Activated CD8-positive, alpha-beta memory T cell treated with anti-CD3 and anti-CD28 coated beads, Interleukin-2, amount 50 U/mL, for 4 hours (primary cell): ENCODE data around the gene RPTOR.
"Not testable (repeated sequence)": the region's sequence is repeated elsewhere in the genome, so short reads cannot be mapped to it uniquely, and the experiment has no call there.

ENCODE experiments used
- DNase-seq: peaks from one replicate; pipeline ENCODE4 v3.0.0-alpha.2; 2020

The RPTOR gene

DNA sequence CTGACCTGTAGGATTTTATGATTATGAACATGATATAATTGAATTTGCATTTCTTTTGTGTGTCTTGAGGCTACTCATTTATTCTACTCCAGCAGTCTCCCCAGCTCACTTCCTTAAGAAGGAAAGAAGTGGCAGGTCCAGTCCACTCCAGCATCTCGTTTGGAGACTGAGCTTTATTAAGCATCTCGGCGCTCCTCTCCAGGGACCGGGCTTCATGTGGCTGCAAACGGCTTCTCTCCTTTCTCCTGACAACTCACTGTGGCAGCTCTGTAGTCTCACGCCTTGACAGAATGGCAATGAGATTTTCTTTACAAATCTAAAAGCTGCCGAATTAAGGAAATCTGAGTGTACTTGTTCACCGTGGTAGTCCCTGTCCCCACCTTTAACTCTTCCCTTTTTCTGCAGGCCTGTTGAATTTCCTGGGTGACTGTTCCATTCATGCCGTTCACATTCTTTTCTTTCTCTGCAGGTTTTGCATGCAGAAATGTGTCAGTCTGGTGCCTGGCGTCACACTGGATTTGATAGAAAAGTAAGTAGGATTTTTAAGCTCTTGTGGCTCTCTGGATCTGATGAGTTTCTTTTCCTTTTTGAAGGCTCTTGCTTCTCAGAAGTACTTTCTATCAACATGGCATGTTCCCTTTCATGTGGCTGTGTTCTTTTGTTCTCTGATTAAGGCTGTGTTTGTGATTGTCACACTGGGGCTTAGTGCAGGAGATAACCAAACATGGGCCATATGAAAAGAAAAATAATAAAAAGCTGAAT lies 246.5 kb downstream of the RPTOR start:
- no peak for DNase-seq

DNA sequence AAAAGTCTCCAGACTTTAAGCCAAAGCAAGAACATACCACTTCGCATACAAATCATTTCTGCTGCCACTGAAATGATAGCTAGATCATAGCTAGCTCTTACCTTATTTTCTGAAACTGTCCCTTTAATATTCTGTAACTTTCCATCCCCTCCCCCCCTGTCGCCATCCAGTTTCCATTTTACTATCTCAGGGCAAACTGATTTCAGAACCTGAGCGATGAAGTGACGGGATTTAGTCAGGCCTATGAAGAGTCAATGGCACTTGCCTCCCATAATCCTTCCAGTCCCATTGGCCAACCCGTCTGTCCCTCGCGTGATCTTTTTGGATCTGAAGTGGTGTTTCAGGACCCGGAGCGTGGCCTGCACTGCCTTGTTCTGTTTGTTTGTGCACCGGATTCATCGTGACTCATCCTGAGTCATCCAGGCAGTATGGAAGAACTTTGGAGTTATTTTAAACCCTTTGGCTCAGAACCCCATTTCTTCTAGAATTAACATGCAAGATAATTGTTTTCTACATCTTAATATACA lies 247.2 kb downstream of the RPTOR start:
- no peak for DNase-seq

DNA sequence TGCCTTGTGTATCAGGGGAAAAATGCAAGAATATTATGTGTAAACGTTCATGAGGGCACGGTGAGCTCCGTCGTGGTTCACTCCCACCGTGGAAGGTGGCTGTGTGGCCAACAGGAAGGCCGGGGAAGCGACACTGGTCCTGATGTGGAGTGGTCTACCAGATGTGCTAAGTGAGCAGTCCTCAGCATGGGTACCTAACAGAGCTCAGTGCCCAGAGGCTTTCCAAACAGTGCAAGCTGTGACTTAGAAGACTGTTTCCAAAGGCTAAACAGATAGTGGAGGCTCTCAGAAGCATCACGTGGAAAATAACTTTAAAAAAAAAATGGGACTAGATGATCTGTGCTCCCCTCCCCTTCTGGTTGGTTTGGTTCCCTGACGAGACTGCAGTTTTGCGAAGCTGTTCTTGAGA lies 247.7 kb downstream of the RPTOR start:
- DNase-seq: no peak

DNA sequence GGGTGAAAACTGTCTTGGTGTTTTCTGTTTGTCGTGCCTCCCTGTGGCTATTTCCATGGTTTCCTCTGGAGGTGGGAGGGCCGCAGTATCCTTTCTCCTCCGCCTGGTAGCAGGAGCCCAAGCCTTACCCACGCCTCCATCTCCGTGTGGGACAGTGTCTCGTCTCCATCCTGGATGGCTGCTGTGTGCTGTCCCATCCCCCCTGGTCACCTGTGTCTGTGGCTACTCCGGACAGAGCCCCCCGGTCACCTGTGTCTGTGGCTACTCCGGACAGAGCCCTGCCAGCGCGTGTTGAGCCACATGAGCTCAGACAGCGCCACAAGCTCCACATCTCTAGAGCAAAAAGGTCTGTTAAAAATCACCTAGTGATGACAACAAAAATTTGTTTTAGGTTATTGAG lies 248.8 kb downstream of the RPTOR start:
- no peak for DNase-seq

DNA sequence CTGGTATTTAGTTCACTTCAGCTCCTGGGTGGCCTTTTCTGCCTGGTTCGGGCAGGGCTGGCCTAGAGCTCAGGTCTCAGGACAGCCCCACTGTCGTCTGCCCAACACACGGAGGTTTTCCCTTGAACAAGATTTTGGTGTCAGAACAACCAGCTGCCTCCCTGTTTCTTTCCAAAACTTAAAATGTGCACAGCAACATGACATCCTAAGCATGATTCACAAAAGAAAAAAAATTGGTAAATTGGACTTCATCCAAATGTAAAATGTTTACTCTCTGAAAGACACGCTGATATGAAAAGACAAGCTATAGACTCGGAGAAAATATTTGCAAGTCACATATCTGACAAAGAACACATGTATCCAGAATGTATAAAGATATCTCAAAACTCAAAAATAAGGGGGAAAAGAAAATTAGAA lies 249.2 kb downstream of the RPTOR start:
- no peak for DNase-seq

DNA sequence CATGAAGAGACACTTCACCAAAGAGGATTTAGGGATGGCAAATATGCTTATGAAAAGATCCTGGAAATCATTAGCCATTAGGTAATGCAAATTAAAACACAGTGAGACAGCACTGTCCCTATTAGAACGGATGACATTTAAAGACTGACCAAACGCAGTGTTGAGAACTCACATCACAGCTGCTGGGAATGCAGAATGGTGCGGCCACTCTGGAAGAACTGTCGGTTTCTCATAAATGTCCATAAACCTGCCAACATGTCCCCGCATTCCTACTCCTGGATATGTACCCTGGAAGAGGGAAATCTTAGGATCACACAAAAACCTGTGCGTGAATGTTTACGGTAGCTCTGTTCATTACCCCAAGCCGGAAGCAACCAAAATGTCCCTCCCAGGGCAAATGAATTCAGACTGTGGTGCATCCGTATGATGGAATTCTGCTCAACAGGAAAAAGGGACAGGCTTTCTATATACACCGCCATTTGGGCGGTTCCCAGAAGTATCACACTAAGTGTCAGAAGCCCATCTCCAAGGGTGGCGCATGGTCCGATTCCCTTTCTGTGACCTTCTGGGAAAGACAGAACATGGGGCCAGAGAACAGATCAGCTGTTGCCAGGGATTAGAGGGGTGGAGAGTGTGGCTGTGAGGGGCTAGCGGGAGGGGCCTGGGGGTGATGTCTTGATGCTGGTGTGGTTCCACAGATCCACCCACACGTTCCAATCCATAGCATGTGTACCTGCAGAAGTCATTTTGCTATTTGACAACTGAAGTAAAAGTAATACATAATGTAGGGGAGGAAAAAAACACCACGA lies 249.8 kb downstream of the RPTOR start:
- DNase-seq: no peak

DNA sequence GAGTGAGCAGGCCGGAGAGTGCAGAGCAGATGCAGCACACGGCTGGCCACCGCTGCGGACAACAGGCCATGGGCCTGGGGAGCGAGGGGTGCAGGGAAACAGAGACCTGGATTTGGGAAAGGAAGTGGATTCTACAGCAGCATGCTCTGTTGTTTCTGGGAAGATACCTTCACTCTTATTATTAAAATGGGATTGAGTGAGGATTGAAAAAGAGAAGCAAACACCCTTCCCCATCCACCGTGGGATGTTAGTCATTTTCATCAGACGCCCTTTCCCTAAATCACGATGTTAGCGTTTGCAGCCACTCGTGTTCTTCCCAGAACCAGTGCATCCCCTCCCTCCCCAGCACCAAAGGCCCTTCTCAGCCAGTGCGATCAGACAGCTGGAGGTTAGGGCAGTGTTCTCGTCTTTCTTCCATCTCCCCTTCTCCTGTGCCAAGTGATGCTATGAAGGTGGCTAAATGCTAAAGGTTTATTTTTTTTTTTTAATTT lies 250.5 kb downstream of the RPTOR start:
- no peak for DNase-seq

DNA sequence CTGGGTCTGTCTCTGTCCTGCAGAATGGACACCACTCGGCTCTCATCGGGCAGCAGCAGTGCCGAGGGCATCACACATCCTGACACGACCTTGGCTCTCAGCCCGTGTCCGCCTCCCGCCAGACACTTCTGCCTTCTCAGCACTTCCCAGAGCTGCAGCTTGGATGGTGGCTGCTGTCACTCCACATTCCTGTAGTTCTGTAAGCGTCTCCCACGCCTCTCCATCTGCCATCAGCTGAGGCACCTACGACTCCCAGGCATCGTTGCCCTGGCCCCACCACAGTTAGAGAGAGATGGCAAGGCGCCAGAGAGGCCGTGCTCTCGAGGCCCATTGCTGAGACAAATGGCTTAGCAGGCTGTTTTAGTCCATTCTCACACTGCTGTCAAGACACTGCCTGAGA lies 251.1 kb downstream of the RPTOR start:
- DNase-seq: no peak

DNA sequence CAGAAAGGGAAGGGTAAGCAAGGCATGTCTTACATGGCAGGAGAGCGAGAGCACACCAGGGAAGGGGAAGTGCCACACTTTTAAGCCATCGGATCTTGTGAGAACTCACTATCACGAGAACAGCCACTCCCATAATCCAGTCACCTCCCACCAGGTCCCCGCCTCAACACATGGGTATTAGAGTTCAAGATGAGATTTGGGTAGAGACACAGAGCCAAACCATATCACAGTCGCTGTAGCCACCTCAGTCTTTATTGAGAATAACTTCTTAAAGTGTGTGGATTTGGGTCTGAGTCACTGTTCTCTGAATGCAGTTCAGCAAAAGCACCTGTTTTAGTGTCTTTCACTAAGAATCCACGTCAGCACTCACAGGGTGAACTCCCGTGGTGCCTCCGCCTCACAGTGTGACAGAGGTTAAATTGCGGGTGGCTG lies 251.8 kb downstream of the RPTOR start:
- DNase-seq: no peak

DNA sequence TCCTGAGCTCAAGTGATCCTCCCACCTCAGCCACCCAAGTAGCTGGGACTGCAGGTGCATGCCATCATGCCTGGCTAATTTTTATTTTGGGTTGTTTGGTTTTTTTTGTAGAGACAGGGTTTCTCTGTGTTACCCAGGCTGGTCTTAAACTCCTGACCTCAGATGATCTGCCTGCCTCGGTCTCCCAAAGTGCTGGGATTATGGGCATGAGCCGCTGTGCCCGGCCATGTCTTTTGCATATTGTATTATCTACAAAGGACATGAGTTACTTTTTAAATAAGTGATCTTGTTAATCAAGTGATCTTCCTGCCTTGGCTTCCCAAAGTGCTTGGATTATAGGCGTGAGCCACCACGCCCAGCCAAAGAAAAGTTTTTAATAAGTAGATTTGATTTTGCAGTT lies 252.6 kb downstream of the RPTOR start:
- DNase-seq: not testable (repeated sequence)

DNA sequence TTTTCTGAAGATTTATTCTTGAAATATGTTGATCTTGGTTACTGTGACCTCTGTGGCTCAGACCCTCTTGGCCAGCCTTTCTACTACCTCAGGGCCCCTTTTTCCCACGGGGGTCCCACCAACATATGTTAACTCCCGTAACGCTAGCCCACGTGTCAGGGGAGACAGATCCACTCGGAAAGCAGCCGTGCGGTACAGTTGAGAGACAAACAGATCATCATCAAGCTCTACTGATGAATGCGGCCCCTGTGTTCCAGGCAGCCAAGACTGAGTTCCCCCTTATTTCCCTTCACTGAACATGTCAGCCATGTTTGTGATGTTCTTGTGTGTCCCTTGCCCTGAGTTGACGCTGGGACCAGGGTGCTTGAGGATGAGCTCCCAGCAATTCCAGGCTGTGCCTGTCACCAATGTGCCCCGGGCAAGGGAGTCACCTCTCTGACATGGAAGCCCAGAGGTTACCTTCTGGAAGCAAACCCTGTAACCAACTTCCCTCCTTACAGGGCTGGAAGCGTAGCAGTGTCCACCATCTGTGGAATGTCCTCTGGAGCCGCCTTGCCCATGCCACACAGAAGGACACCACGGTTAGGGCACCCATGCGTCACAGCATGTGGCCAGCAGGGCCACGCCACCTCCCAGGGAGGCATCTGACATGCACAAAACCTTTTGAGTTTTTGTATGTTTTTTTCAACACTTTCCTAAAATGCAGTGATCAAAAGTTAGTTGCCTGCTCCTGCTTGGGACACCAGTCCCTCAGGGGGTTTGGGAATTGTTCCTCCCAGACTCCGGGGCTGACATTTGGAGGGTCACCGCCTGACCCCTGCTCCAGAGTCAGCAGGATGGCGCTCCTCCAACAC lies 253.3 kb downstream of the RPTOR start:
- no peak for DNase-seq

DNA sequence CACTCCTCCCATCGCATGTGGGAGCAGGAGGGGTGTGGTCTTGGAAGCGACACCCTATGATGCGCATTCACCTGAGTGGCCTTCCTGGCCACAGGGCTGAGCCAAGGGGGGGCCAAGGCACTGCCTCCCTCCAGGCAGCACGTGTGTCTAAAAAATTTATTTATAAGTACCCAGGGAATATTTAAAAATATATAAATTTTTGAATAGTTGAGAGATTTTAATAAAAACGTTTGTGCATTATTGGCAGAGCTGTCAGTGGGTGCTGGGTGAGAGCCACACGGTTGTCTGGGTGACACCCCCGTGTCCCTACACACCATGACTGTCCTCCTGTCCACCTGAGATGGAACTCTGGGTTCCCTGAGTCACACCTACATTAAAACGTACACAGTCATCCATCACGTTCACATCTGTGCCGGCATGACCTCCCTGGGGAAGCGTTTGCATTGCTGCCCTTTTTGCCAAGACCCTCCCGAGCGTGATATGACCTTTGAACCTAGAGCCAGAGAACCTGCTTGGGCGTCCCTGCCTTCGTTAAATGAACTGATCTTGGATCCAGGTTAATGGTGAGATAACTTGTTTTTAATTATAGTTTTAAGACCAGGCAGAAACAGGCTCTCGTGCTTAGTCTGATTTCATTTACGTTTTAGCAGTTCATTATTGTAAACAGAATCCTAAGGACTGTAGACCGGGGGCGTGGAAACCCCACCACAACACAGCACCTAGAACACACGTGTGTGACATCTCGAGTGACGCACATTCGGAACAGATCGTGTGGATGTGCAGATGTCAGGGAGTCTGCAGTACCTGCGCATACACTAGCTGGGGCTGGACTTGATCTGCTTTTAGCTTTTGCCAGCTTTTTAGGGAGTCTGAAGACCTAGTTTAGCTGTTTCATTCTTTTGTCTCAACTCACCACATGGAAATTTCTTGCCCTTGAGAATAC lies 254.2 kb downstream of the RPTOR start:
- DNase-seq: no peak

DNA sequence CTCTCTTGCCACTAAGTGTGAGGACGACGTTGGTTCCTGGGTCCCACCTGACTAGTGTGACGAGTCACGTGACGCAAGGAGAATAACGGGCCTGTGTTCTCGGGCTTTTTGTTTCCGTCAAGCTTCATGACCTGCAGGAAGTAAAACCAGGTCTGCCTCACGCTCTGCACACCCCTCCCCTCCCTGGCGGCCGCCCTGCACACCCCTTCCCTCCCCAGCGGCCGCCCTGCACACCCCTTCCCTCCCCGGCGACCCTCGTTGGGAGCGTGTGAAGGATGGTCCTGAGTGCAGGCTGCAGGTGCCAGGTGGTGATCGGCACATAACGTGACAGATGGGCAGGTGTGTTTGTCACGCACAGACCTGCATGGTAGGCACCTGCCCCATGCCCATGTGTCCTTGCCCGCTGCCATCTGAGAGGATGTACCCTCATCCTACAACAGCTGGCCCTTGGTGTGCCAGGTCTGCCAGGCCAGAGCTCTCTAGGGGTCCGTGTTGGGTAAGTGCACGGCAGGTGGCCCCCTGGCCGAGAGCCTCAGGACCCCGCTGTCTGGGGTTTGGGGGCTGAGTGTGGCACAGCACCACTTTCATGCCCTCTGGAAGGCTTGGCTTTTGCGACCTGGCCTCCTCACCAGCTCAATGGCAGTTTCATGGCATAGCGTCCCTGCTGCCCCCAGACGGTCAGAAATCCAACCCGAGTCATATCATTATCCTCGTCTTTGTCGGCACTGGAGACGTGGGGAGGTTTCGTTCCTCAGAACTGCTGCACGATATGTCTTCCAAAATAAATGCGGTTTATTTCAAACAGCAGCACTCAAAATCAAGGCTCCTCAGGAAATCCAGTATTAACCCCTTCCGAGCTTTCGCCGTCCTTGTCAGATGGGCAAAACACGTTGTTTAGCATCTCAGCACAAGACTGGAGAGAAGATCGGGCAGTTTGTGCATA lies 255.2 kb downstream of the RPTOR start:
- DNase-seq: no peak

DNA sequence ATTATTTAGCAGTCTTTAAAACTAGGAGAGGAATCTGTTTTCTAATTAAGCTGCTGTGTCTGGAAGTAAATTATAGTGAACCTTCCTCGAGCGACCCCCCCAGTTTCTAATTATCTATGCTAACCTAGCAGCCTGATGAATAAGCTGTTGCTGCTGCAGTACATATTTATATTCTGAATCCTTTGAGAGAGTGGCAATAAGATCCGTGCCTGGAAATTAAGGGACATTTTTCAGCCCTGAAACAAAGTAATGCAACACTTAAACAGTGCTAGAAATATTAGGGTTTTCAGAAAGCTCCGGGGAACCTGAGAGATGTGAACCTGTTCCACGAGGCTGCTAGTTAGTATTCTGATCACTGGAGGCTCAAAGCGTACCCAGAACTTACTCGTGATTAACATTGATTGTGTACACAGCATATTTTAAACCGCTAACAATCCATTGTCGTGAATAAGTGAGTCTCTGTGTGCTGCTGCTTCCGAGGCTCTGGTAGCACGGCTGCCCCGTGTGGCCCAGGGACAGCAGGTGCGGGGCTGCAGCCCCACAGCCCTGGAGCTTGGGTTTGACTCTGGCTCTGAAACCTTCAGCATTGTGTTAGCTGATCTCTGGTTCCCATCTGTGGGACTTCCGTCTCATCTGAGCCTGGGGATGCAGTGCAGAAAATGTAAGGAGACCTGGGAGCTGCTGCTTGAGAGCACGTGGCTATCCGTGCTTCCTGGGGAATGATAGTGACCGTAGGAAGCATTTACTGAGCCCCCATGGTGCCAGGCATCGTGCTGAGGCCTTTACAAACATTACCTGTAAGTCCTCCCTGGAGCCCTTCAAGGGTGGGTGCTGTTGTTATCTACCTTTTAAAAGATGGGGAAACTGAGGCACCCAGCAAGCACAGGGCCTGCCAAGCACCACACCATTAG lies 256.1 kb downstream of the RPTOR start:
- DNase-seq: no peak

DNA sequence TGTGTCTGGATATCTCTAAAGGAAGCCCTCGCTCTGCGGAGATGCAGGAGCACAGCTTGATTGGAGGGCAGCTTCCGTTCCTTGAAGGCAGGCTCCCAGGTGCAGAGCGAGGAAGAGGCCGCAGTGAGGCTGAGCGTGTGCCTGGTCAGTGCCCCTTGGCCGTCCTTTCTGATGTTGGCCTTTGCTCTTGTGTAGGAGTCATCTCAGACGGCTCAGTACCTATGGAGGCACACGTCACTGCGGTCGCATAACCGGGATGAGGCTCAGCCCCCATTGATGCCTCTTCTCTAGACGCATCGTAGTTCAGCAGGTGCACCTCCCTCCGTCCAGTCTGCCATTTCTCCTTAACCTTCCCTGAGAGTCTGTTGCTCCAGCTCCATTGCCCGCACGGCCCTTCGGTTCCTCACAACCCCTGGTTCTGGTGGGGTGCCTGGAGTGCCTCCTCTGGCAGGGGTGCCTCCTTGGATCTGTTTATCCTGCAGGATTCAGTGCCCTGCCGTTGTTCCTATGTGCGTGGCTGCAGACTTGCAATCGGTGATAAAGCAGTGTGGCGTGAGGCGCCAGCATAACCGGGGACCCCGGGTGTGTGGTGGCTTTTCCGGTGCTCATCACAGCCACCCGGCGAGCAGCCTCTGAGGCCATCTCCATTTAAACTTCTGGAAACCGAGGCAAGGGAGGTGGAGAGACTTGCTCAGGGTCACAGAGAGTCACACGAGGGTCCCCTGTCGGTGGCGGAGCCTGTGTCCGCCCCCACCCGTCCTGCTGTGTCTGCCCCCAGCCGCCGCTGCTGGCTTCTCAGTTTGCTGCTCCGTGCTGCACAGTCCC lies 258.2 kb downstream of the RPTOR start:
- no peak for DNase-seq

DNA sequence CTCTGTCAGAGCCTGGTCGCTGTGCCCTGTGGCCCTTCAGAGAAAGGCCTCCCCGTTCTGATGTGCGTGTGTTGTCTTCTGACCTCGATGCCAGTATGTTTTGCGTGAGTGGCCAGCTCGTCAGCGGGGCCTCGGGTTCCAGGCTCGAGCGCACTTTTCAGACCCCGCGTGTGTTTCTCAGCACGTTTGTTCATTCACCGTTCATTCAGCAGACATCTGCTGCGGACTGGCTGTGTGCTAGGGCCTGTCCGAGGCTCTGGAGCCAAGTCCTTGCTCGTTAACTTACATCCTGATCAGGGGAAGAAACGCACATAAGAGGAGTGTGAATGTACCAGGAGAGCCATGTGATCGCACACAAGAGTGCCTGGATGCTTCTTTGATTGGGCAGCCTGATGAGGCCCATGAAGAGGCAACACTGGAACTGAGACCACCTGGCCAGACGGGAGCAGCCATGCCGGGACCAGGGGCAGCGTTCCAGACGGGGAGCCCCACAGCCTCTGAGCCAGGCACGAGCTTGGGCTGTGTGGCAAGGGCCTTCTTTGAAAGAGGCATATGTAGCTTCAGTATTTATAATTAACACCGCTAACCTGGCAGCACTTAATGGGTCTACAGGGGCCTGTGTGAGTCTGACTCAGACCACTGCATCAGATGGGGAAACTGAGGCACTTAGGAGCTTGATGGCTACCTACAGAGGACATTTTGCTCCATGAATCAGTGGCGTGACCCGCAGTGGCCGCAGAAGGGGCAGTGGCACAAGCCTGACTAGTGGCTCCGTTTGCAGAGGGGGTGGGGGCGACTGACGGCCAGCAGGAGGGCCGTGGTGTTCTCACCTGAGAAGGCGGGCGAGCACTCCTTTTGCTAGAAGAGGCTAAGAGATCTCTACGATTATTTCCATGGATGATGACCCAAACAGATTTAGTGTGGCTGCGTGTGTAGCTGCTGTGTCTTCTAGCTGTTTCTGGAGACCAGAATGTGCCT lies 259.1 kb downstream of the RPTOR start:
- no peak for DNase-seq

DNA sequence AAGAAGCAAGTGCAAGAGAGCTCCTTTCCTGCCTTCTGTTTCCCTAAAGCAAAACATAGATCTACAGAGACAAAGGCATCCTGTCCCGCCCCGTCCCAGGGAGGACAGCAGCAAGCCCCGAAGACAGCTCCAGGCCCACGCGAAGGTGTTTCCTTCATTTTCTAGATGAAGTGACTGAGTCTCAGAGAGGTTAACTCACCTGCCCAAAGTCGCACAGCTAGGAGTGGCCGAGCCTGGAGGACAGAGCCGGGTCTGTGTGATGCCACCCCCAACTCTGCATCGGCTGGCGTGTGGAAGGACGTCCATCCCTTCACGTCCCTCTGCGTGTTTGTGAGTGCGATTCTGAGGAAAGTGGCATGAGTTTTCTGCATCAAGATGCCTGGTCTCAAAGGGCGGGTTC lies 259.8 kb downstream of the RPTOR start:
- no peak for DNase-seq
